Caco-2 (cell line): Measurements from ENCODE around the gene ATAD3B. TPM values are rescaled to one million over a fixed set of nuclear protein-coding genes. Genes with fewer than 3 reads are reported as not detected.

Source experiments
- BruUV-seq: library from RNA; stranded (reverse); fragments of 400-500 nt; replicated peaks from 2 replicates; lab custom pipeline; 2021; lab: Mats Ljungman, UMichigan
- CTCF ChIA-PET: fragments of 300-600 bp; sonication (Branson Sonifier 250); formaldehyde crosslinking; loops from one replicate; lab custom pipeline; 2022; ENCODE audit warnings: antibody characterized with exemption; lab: Charles Lee
- POLR2A ChIA-PET: fragments of 300-600 bp; sonication (Branson Sonifier 250); formaldehyde crosslinking; loops from one replicate; lab custom pipeline; 2022; ENCODE audit warnings: antibody characterized with exemption; lab: Charles Lee
- DNase-seq, 2 experiments: peaks; one replicate each; pipeline versions ENCODE4 v3.0.0 to v3.0.0-alpha.2; 2020 to 2022
- H3K27me3 ChIP-seq: replicated peaks from 2 replicates; pipeline ENCODE4 v1.6.0; 2011; ENCODE audit warnings: low read length; ENCODE audit not compliant: control insufficient read depth, insufficient read depth
- H3K36me3 ChIP-seq: 2 replicates; pipeline ENCODE4 v1.5.1; 2011; ENCODE audit warnings: low read length; ENCODE audit not compliant: control insufficient read depth, insufficient read depth
- H3K4me1 ChIP-seq: fragments of 250-450 bp; sonication (Bioruptor Pico); 2 replicates; pipeline ENCODE4 v1.5.1; 2020; ENCODE audit warnings: mild to moderate bottlenecking
- H3K4me3 ChIP-seq: 2 replicates; pipeline ENCODE4 v1.5.1; 2011; ENCODE audit warnings: low read depth, mild to moderate bottlenecking, control low read depth, low read length
- H3K9me3 ChIP-seq: fragments of 250-450 bp; sonication (Bioruptor Pico); 2 replicates; pipeline ENCODE4 v1.5.1; 2020; ENCODE audit warnings: mild to moderate bottlenecking, moderate library complexity
- H3K27ac Mint-ChIP-seq: one replicate; pipeline ENCODE4 v1.8.0; 2022; ENCODE audit warnings: mixed read lengths; ENCODE audit not compliant: unreplicated experiment
- H3K27me3 Mint-ChIP-seq: one replicate; pipeline ENCODE4 v1.8.0; 2022; ENCODE audit warnings: mixed read lengths; ENCODE audit not compliant: insufficient read depth, unreplicated experiment
- H3K36me3 Mint-ChIP-seq: one replicate; pipeline ENCODE4 v1.8.0; 2022; ENCODE audit warnings: mild to moderate bottlenecking, mixed read lengths; ENCODE audit not compliant: insufficient read depth, unreplicated experiment
- H3K4me1 Mint-ChIP-seq: one replicate; pipeline ENCODE4 v1.8.0; 2022; ENCODE audit warnings: low read depth, mixed read lengths; ENCODE audit not compliant: unreplicated experiment
- H3K4me3 Mint-ChIP-seq: one replicate; pipeline ENCODE4 v1.8.0; 2022; ENCODE audit warnings: mild to moderate bottlenecking, moderate library complexity, mixed read lengths; ENCODE audit not compliant: unreplicated experiment
- H3K9me3 Mint-ChIP-seq: one replicate; pipeline ENCODE4 v1.8.0; 2022; ENCODE audit warnings: mixed read lengths; ENCODE audit not compliant: unreplicated experiment
- CTCF ChIP-seq, 2 experiments: fragments of 200-600 bp in 1 of 2; IDR thresholded peaks; 1 replicate in 1 of 2; 2 replicates in 1 of 2; pipeline versions ENCODE4 v1.5.1 to v1.8.0; 2011 to 2022; ENCODE audit warnings: antibody characterized with exemption in 1 of 2, control low read depth in 1 of 2, inconsistent platforms in 1 of 2, low read depth in 1 of 2, low read length in 1 of 2, mild to moderate bottlenecking in 1 of 2, moderate library complexity in 1 of 2; ENCODE audit not compliant: insufficient read depth in 1 of 2, severe bottlenecking in 1 of 2, unreplicated experiment in 1 of 2
- intact Hi-C: fragments of 100-400 bp; cut with micrococcal nuclease; formaldehyde crosslinking; loops from one replicate; pipeline ENCODE4 v1.10.0; 2022; ENCODE audit not compliant: unreplicated experiment
- total RNA-seq: library from RNA; stranded (reverse); gene quantifications from 2 replicates; pipeline ENCODE4 v1.2.3, GENCODE V29; 2022

The ATAD3B gene
- total RNA-seq, 1 experiment from 2014 or later, result 48.1 TPM

- Mint-ChIP-seq H3K27ac (no peak overlapping the region), H3K4me3 (no peak overlapping the region), H3K36me3 (peaks cover 59% of the 10 kb centered on the region), H3K27me3 (no peaks in the 10 kb centered on the region), H3K9me3 (no peaks in the 10 kb centered on the region), H3K4me1 (no peaks in the 10 kb centered on the region)
- no peak overlapping the region for H3K4me3 ChIP-seq
- H3K27me3 ChIP-seq, result no peaks in the 10 kb centered on the region
- no peaks in the 10 kb centered on the region for H3K9me3 ChIP-seq
- no peak for DNase-seq
- no peak for TF ChIP-seq CTCF (IDR thresholded peaks at IDR 0.05; ENCODE audit: insufficient read depth in 1 of 2, low read depth in 1 of 2, low read length in 1 of 2, severe bottlenecking in 1 of 2, unreplicated experiment in 1 of 2)
- BruUV-seq, result no TSS peak
- POLR2A ChIA-PET, result no interaction called here
- H3K36me3 ChIP-seq, result no peaks in the 10 kb centered on the region; the same call in 1 of the 2 replicates
- CTCF ChIA-PET, result no interaction called here
- intact Hi-C loops, result no loop called here
- no peaks in the 10 kb centered on the region for H3K4me1 ChIP-seq
These were observed 63.0 kb downstream of the ATAD3B start for GRCh38 chr1:1534401-1535154.

- H3K4me3 Mint-ChIP-seq, result no peak overlapping the region
- no peaks in the 10 kb centered on the region for H3K36me3 ChIP-seq
- ChIA-PET POLR2A (no interaction called here), CTCF (no interaction called here)
- H3K27me3 Mint-ChIP-seq, result no peaks in the 10 kb centered on the region
- H3K4me1 ChIP-seq, result no peaks in the 10 kb centered on the region
- H3K4me3 ChIP-seq, result no peak overlapping the region
- H3K27me3 ChIP-seq, result no peaks in the 10 kb centered on the region
- H3K27ac Mint-ChIP-seq, result no peak overlapping the region
- intact Hi-C loops, result no loop called here
- H3K9me3 ChIP-seq, result no peaks in the 10 kb centered on the region
- H3K9me3 Mint-ChIP-seq, result no peaks in the 10 kb centered on the region
- BruUV-seq, result no TSS peak
- DNase-seq, result no peak
- no peak for TF ChIP-seq CTCF (IDR thresholded peaks at IDR 0.05; ENCODE audit: insufficient read depth in 1 of 2, low read depth in 1 of 2, low read length in 1 of 2, severe bottlenecking in 1 of 2, unreplicated experiment in 1 of 2)
- H3K36me3 Mint-ChIP-seq, result peaks cover 53% of the 10 kb centered on the region
- H3K4me1 Mint-ChIP-seq, result no peaks in the 10 kb centered on the region
These were observed 63.8 kb downstream of the ATAD3B start for GRCh38 chr1:1535201-1536018.

- CTCF ChIA-PET, result no interaction called here
These were observed 64.7 kb downstream of the ATAD3B start for GRCh38 chr1:1536019-1536937.

More at GRCh38 chr1:1536019-1536937, 64.7 kb downstream of the ATAD3B start:
- TF ChIP-seq CTCF (IDR thresholded peaks at IDR 0.05; ENCODE audit: insufficient read depth in 1 of 2, low read depth in 1 of 2, low read length in 1 of 2, severe bottlenecking in 1 of 2, unreplicated experiment in 1 of 2), result no peak
- Histone ChIP-seq H3K36me3 (no peaks in the 10 kb centered on the region), H3K4me3 (no peak overlapping the region), H3K9me3 (no peaks in the 10 kb centered on the region), H3K4me1 (no peaks in the 10 kb centered on the region), H3K27me3 (no peaks in the 10 kb centered on the region)
- POLR2A ChIA-PET, result no interaction called here
- no peaks in the 10 kb centered on the region for H3K9me3 Mint-ChIP-seq
- H3K27me3 Mint-ChIP-seq, result no peaks in the 10 kb centered on the region
- intact Hi-C loops, result no loop called here
- H3K4me1 Mint-ChIP-seq, result no peaks in the 10 kb centered on the region
- no peak for DNase-seq
- H3K4me3 Mint-ChIP-seq, result no peak overlapping the region
- no peak overlapping the region for H3K27ac Mint-ChIP-seq
- BruUV-seq, result no TSS peak
- H3K36me3 Mint-ChIP-seq, result peaks cover 47% of the 10 kb centered on the region
